GM12872 (cell line): Measurements from ENCODE around the gene ZBTB20.

Experiments
- TF ChIP-seq, protein P1 (sequence below): IDR thresholded peaks from 3 replicates; pipeline ENCODE4 v1.5.1; 2011; ENCODE audit warnings: low read depth, mild to moderate bottlenecking, low read length, moderate library complexity; ENCODE audit not compliant: insufficient read depth

Gene ZBTB20

DNA sequence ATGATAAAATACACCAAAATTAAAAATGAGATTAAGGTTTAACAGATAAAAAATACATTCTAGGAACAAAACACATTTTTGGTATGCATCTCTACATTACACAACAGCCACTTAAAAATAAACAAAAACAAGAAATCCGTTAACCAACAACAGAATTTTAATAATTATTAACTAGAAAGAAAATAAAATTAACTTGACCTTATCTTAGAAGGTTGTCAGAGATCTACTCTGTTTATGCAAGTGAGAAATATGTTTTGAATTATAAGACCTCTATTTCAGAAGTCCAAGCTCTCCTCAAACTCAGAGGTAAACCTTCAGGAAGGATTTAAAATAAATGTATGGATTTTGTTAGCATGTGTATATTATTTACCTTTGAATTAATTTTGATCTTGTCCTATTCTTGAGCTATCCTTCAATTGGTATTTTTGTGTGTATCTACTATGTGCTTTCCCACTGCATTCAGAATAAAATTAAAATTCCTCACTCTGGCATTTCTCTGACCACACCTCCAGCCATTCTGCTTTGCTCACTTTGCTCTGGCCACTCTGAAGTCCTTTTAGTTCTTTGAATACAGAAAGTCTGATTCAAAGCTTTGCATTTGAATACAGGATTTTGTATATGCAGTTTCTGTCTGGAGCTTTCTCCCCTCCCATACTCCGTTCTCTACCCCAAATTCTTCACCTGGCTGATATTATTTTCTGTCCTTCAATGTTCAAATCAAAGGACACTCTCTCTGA, 352.0 kb downstream of the ZBTB20 start:
- TF ChIP-seq, protein P1, sequence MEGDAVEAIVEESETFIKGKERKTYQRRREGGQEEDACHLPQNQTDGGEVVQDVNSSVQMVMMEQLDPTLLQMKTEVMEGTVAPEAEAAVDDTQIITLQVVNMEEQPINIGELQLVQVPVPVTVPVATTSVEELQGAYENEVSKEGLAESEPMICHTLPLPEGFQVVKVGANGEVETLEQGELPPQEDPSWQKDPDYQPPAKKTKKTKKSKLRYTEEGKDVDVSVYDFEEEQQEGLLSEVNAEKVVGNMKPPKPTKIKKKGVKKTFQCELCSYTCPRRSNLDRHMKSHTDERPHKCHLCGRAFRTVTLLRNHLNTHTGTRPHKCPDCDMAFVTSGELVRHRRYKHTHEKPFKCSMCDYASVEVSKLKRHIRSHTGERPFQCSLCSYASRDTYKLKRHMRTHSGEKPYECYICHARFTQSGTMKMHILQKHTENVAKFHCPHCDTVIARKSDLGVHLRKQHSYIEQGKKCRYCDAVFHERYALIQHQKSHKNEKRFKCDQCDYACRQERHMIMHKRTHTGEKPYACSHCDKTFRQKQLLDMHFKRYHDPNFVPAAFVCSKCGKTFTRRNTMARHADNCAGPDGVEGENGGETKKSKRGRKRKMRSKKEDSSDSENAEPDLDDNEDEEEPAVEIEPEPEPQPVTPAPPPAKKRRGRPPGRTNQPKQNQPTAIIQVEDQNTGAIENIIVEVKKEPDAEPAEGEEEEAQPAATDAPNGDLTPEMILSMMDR: no peak

DNA sequence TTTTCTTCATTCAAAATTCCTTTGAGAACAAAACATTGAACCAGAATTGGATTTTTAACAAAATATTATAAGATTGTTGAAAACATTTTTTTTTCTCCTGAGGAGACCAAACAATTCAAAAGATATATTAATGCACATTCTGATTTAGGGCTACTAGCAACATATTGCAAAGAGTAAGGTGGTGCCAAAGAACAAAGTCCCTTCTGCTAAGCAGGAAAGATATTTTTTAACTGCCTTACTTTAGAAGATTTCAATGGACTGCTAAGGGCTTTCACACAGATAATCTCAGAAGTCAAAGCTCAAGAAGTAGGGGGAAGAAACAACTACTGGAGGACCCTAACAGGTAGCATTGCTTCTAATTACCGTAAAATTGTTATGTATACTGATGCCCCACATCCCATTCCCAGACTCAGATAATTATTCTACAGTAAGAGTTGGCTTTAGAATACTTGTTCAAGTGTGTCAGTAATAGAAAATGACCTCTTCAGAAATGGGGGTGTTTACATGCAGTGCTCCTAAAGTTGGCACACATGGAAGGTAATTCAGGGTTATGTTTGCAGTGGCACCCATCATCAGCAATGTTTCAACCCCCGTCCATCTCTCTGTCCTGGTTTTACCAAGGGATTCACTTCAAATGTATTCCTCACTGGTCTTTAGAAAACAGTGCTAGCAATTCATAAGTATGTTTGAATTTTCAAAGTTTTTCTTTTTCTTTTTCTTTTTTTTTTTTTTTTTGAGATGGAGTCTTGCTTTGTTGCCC, 354.7 kb downstream of the ZBTB20 start:
- TF ChIP-seq, protein P1: no peak

DNA sequence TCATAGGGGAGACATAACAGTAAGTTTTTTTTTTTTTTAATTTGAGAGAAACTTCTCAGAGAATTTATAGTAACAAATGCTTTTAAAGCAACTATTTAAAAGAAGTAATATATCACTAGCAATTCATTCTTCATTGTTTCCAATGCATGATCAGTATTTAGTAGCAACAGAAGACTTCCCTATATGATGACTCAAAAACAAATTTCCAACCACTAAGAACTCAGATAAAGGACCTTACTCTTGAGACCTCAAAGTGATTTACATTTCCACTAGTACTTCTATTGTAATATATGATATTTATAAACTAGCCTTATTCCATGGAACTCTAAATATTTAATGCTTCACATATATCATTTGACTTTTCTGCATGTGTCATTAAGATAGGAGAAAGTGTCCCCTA, 356.3 kb downstream of the ZBTB20 start:
- TF ChIP-seq, protein P1: no peak

DNA sequence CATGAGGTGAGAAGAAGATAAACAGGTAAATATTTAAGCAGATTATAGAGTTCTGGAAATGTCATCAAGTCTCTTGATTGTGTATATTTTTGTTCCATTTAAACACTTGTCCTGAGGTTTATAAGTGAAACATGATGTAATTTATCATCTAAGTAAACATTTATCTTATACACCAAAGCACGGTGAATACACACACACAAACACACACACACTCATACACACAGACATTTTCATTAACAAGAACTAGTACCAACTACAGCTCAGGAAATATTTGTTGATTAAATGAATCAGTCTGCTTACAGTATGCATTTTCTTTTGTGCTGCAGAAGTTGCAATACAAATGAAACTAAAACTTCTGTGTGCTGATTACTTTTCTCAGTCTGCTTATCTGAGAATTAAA, 357.3 kb downstream of the ZBTB20 start:
- TF ChIP-seq, protein P1: no peak

DNA sequence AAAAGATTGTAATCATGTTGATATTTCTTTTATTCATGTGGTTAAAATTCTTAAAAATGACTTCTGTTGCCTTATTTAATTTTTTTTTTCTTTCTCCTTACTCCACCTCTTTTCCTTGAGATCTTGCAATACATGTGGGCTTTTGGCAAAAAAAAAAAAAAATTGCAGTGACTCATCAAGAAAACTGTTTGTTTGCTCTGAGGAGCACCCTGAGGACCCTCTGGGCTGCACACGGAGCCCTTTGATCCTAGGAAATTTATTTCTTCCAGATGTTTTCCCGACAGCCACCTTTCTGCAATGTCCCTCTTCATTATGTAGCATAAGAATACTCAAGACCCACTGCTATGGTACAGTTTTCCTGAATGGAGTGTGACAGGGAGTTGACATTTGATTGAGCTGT, 371.7 kb downstream of the ZBTB20 start:
- TF ChIP-seq, protein P1: no peak

DNA sequence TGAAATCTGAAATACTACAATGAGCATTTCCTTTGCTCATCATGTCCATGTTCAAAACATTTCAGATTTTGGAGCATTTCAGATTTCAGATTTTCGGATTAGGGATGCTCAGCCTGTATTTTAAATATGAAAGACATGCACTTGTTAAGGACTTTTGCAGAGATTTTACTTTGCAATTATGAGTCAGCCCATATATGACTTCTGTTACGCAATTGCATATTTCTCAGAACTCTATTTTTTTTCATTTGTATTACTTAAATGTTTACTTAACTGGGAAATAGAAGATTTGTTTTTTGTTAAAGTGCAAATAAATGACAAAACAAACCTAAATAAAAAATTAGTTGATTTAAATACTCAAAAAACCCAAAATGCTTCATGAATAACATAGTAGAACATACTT, 376.2 kb downstream of the ZBTB20 start:
- TF ChIP-seq, protein P1: no peak

DNA sequence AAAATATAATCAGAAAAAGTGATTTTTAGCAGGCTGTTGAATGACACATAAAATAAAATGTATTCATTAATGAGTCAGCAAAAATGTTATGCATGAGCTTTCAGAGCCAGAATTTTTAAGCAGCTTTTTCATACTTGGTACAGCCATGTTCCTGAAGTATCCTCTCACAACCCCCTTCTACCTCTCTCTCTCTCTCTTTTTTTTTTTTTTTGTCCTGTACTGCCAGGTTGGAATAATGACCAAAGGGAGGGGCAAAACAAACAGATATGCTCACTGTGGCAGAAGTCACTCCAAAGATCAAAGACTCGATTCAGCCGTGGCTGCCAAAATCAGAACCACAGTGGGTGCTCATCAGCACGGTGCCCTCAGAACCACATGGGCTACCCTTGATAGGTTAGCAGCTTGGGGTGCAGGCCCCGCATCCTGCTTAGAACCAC, 383.0 kb downstream of the ZBTB20 start:
- TF ChIP-seq, protein P1: no peak
